HepG2 (cell line): ENCODE results near the gene CSRNP3. TPM values are rescaled to one million over a fixed set of nuclear protein-coding genes. Genes with fewer than 3 reads are reported as not detected.

Experiments used
- ATAC-seq: fragments of 200-7000 bp; cut with Tn5 transposase; 3 replicates; pipeline ENCODE4 v1.9.1; 2020; ENCODE audit warnings: mild to moderate bottlenecking, moderate library complexity
- BruUV-seq: library from RNA; stranded (reverse); fragments of 400-500 nt; replicated peaks from 2 replicates; lab custom pipeline; 2021; lab: Mats Ljungman, UMichigan
- CTCF ChIA-PET: fragments of 300-600 bp; formaldehyde crosslinking; extraction: SDS; loops from one replicate; lab custom pipeline; 2021; ENCODE audit warnings: low total read pairs, inconsistent platforms, low intra/inter-chr PET ratio; lab: Yijun Ruan, JAX
- POLR2A ChIA-PET: fragments of 350-600 bp; sonication (Branson Sonifier 250); formaldehyde crosslinking; loops from one replicate; lab custom pipeline; 2020; ENCODE audit warnings: antibody characterized with exemption, inconsistent platforms; lab: Yijun Ruan, JAX
- DNase-seq: peaks from one replicate; pipeline ENCODE4 v3.0.0-alpha.2; 2015; ENCODE audit warnings: low spot score
- FAIRE-seq: peaks from 3 replicates; lab custom pipeline; 2011; peaks lifted over from hg19 to GRCh38; lab: Jason Lieb, UNC
- H2AFZ ChIP-seq: one replicate; pipeline ENCODE4 v1.6.1; 2011; ENCODE audit warnings: low read length, inconsistent platforms
- H3K27ac ChIP-seq: fragments of 300-600 bp; 3 replicates; pipeline ENCODE4 v1.8.0; 2011; ENCODE audit warnings: mixed run types, mild to moderate bottlenecking, mixed read lengths, low read length, inconsistent platforms; ENCODE audit not compliant: insufficient read depth; ENCODE audit errors: extremely low read length
- H3K27me3 ChIP-seq, 2 experiments: fragments of 200-600 bp in 1 of 2; 2 replicates in 1 of 2; 3 replicates in 1 of 2; pipeline versions ENCODE4 v1.6.0 to v1.8.0; 2011; ENCODE audit warnings: low read length in 2 of 2, mild to moderate bottlenecking in 2 of 2, moderate library complexity in 2 of 2, inconsistent platforms in 1 of 2; ENCODE audit not compliant: insufficient read depth in 2 of 2, control insufficient read depth in 1 of 2
- H3K36me3 ChIP-seq, 2 experiments: fragments of 200-600 bp in 1 of 2; replicated peaks in 1 of 2; 2 replicates in 1 of 2; 3 replicates in 1 of 2; pipeline versions ENCODE4 v1.5.1 to v1.8.0; 2011; ENCODE audit warnings: low read length in 2 of 2, inconsistent platforms in 1 of 2; ENCODE audit not compliant: insufficient read depth in 2 of 2, control insufficient read depth in 1 of 2
- H3K4me1 ChIP-seq: 2 replicates; pipeline ENCODE4 v1.5.1; 2012; ENCODE audit warnings: low read length, inconsistent platforms; ENCODE audit not compliant: insufficient read depth
- H3K4me2 ChIP-seq: 2 replicates; pipeline ENCODE4 v1.6.0; 2011; ENCODE audit warnings: low read depth, low read length, inconsistent platforms
- H3K4me3 ChIP-seq, 3 experiments: fragments of 200-600 bp in 1 of 3; sonication (generic), shearing (Covaris generic) in 1 of 3; replicated peaks in 1 of 3; 2 replicates each; pipeline ENCODE4 v1.5.1; 2011 to 2016; ENCODE audit warnings: low read length in 3 of 3, inconsistent platforms in 2 of 3, low read depth in 2 of 3, mild to moderate bottlenecking in 2 of 3, control low read depth in 1 of 3, mixed read lengths in 1 of 3; ENCODE audit not compliant: insufficient read depth in 1 of 3
- H3K79me2 ChIP-seq: one replicate; pipeline ENCODE4 v1.6.1; 2011; ENCODE audit warnings: low read length, inconsistent platforms; ENCODE audit not compliant: insufficient read depth
- H3K9ac ChIP-seq: 2 replicates; pipeline ENCODE4 v1.6.0; 2011; ENCODE audit warnings: mild to moderate bottlenecking, low read depth, low read length, inconsistent platforms; ENCODE audit not compliant: insufficient read depth
- H3K9me3 ChIP-seq: 2 replicates; pipeline ENCODE4 v1.5.1; 2012; ENCODE audit warnings: mild to moderate bottlenecking, low read length
- H4K20me1 ChIP-seq: 2 replicates; pipeline ENCODE4 v1.6.0; 2011; ENCODE audit warnings: inconsistent platforms, mild to moderate bottlenecking, low read length, moderate library complexity; ENCODE audit not compliant: insufficient read depth
- ARID2 ChIP-seq: sonication (generic); formaldehyde crosslinking; IDR thresholded peaks from 2 replicates; pipeline ENCODE4 v1.8.1; 2022; ENCODE audit warnings: mild to moderate bottlenecking, missing genetic modification reagents, borderline replicate concordance
- CEBPB ChIP-seq: IDR thresholded peaks from 2 replicates; pipeline ENCODE4 v1.6.1; 2011; ENCODE audit warnings: low read depth, low read length, improper control_type of control experiment, borderline replicate concordance
- PRMT3 ChIP-seq: sonication (generic); formaldehyde crosslinking; IDR thresholded peaks from 2 replicates; pipeline ENCODE4 v1.8.1; 2022; ENCODE audit warnings: low read depth, mild to moderate bottlenecking, moderate library complexity, missing genetic modification reagents, borderline replicate concordance
- PTBP1 ChIP-seq: fragments of 200-400 bp; formaldehyde crosslinking; IDR thresholded peaks from 2 replicates; pipeline ENCODE4 v1.6.1; 2018; ENCODE audit warnings: low read length, low read depth; ENCODE audit not compliant: poor library complexity, severe bottlenecking
- RBAK ChIP-seq: sonication (generic); formaldehyde crosslinking; IDR thresholded peaks from 2 replicates; pipeline ENCODE4 v1.5.1; 2020; ENCODE audit warnings: mild to moderate bottlenecking, missing genetic modification reagents
- SP5 ChIP-seq: IDR thresholded peaks from 2 replicates; pipeline ENCODE4 v1.6.1; 2016; ENCODE audit warnings: low read depth, borderline replicate concordance
- SRSF1 ChIP-seq: fragments of 200-400 bp; formaldehyde crosslinking; optimal IDR thresholded peaks from 2 replicates; pipeline ENCODE3; 2017; ENCODE audit warnings: mild to moderate bottlenecking, low read depth, low read length, moderate library complexity
- ZNF337 ChIP-seq: sonication (generic); formaldehyde crosslinking; IDR thresholded peaks from 2 replicates; pipeline ENCODE4 v1.5.1; 2020; ENCODE audit warnings: missing genetic modification reagents, low read depth, mild to moderate bottlenecking, borderline replicate concordance
- ZNF816 ChIP-seq: sonication (generic); formaldehyde crosslinking; IDR thresholded peaks from 2 replicates; pipeline ENCODE4 v1.8.0; 2022; ENCODE audit warnings: missing genetic modification reagents, mild to moderate bottlenecking, borderline replicate concordance
- ZNF878 ChIP-seq: sonication (generic); formaldehyde crosslinking; IDR thresholded peaks from 2 replicates; pipeline ENCODE4 v1.8.1; 2023; ENCODE audit warnings: mild to moderate bottlenecking, missing genetic modification reagents, moderate library complexity
- WGBS: methylation state at CpG from one replicate; pipeline ENCODE4 v1.1.6; 2017; ENCODE audit warnings: low lambda C conversion rate; 5-methylcytosine and 5-hydroxymethylcytosine counted together
- in situ Hi-C: cut with HindIII; loops from 2 replicates; pipeline ENCODE4 v1.10.0; 2017; ENCODE audit warnings: low pct_unique_long_range_greater_than_20kb; ENCODE audit not compliant: extremely low pct_ligation_motif_present
- intact Hi-C: fragments of 100-400 bp; cut with micrococcal nuclease; formaldehyde crosslinking; loops from one replicate; pipeline ENCODE4 v1.10.0; 2022; ENCODE audit not compliant: unreplicated experiment
- polyA plus RNA-seq, 8 experiments: library from polyadenylated mRNA; depleted of rRNA in 3 of 8; stranded (reverse) in 7 of 8; unstranded in 1 of 8; fragments of >200 nt; fragmentation: Illumina TruSeq in 4 of 8; extraction: Trizol in 4 of 8; gene quantifications; 2 replicates each; pipeline versions ENCODE4 v1.2.1 to v1.2.3, GENCODE V29; 2011 to 2016; ENCODE audit warnings: low read depth in 4 of 8, missing spikeins in 1 of 8, mixed read lengths in 1 of 8; ENCODE audit not compliant: insufficient read depth in 1 of 8
- total RNA-seq, 5 experiments: library from RNA; depleted of rRNA; stranded (reverse); fragments of >200 nt; fragmentation: Illumina TruSeq; extraction: Trizol; gene quantifications; 2 replicates each; pipeline ENCODE4 v1.2.3, GENCODE V29; 2016; ENCODE audit warnings: low read depth in 1 of 5
- TF ChIP-seq, protein P1 (sequence below): sonication (generic); formaldehyde crosslinking; IDR thresholded peaks from 2 replicates; pipeline ENCODE4 v1.5.0; 2020; ENCODE audit warnings: missing genetic modification reagents
- TF ChIP-seq, protein P2 (sequence below): sonication (generic); formaldehyde crosslinking; IDR thresholded peaks from 2 replicates; pipeline ENCODE4 v1.9.0; 2021; ENCODE audit warnings: mild to moderate bottlenecking, missing genetic modification reagents
- TF ChIP-seq, protein P3 (sequence below): sonication (generic); formaldehyde crosslinking; IDR thresholded peaks from 2 replicates; pipeline ENCODE4 v1.4.0; 2020; ENCODE audit warnings: missing genetic modification reagents, borderline replicate concordance
- TF ChIP-seq, protein P4 (sequence below): sonication (generic); formaldehyde crosslinking; IDR thresholded peaks from 2 replicates; pipeline ENCODE4 v1.5.0; 2020; ENCODE audit warnings: missing genetic modification reagents

Gene CSRNP3
- total and polyA plus RNA-seq, 2 of the 13 experiments (the other 11 are each of a cell fraction or from before 2014, with no cell fraction given): not detected

DNA sequence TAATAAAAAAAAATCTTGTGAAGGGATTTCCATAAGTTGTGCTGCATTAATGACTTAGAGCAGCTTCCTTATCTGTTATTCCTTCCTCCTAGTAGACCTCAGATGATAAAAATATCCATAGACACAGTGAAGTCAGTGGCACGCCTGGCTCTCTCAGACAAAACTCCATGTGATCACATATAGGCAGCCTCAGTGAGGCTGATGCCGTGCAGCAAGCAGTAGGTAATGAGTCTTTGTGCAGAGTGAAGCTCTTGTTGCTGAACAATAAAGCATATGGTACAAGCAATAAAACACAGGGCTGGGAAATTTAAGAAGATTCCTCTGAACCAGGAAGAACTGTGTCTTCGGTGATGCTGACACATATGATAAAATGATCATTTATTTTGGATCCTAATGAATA is 102.7 kb downstream of the CSRNP3 start:
- POLR2A ChIA-PET: no interaction called here
- H3K27ac ChIP-seq: no peak overlapping the region

More for the DNA sequence above, 102.7 kb downstream of the CSRNP3 start:
- Histone ChIP-seq H3K4me2 (no peak overlapping the region), H4K20me1 (no peaks in the 10 kb centered on the region), H3K27me3 (no peaks in the 10 kb centered on the region), H3K36me3 (no peaks in the 10 kb centered on the region), H3K79me2 (no peaks in the 10 kb centered on the region), H3K4me3 (no peak overlapping the region), H3K9me3 (no peaks in the 10 kb centered on the region), H2AFZ (no peak overlapping the region), H3K4me1 (peaks cover 14% of the 10 kb centered on the region), H3K9ac (no peak overlapping the region)
- in situ Hi-C loops (no loop called here), intact Hi-C loops (loop anchor here (5.0 to 10.0 kb wide), 2 partner anchors 205 to 303 kb away; no protein-coding TSS in a partner anchor)
- ATAC-seq (peak; percentile 41; the same call in 2 of the 3 replicates), DNase-seq (no peak), FAIRE-seq (no peak)
- CTCF ChIA-PET: no interaction called here
- no TSS peak for BruUV-seq
- 15% methylated on average over 3 of the region's 3 CpGs for WGBS
- TF ChIP-seq, protein P1, sequence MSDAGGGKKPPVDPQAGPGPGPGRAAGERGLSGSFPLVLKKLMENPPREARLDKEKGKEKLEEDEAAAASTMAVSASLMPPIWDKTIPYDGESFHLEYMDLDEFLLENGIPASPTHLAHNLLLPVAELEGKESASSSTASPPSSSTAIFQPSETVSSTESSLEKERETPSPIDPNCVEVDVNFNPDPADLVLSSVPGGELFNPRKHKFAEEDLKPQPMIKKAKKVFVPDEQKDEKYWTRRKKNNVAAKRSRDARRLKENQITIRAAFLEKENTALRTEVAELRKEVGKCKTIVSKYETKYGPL (CRISPR knock-in tag): no peak
- TF ChIP-seq CEBPB (no peak), ZNF816 (no peak), ZNF878 (CRISPR knock-in tag) (no peak), ZNF337 (CRISPR knock-in tag) (no peak), ARID2 (CRISPR knock-in tag) (no peak), SP5 (CRISPR knock-in tag) (no peak), RBAK (no peak), PTBP1 (no peak), SRSF1 (no peak), PRMT3 (no peak)
- TF ChIP-seq, protein P2, sequence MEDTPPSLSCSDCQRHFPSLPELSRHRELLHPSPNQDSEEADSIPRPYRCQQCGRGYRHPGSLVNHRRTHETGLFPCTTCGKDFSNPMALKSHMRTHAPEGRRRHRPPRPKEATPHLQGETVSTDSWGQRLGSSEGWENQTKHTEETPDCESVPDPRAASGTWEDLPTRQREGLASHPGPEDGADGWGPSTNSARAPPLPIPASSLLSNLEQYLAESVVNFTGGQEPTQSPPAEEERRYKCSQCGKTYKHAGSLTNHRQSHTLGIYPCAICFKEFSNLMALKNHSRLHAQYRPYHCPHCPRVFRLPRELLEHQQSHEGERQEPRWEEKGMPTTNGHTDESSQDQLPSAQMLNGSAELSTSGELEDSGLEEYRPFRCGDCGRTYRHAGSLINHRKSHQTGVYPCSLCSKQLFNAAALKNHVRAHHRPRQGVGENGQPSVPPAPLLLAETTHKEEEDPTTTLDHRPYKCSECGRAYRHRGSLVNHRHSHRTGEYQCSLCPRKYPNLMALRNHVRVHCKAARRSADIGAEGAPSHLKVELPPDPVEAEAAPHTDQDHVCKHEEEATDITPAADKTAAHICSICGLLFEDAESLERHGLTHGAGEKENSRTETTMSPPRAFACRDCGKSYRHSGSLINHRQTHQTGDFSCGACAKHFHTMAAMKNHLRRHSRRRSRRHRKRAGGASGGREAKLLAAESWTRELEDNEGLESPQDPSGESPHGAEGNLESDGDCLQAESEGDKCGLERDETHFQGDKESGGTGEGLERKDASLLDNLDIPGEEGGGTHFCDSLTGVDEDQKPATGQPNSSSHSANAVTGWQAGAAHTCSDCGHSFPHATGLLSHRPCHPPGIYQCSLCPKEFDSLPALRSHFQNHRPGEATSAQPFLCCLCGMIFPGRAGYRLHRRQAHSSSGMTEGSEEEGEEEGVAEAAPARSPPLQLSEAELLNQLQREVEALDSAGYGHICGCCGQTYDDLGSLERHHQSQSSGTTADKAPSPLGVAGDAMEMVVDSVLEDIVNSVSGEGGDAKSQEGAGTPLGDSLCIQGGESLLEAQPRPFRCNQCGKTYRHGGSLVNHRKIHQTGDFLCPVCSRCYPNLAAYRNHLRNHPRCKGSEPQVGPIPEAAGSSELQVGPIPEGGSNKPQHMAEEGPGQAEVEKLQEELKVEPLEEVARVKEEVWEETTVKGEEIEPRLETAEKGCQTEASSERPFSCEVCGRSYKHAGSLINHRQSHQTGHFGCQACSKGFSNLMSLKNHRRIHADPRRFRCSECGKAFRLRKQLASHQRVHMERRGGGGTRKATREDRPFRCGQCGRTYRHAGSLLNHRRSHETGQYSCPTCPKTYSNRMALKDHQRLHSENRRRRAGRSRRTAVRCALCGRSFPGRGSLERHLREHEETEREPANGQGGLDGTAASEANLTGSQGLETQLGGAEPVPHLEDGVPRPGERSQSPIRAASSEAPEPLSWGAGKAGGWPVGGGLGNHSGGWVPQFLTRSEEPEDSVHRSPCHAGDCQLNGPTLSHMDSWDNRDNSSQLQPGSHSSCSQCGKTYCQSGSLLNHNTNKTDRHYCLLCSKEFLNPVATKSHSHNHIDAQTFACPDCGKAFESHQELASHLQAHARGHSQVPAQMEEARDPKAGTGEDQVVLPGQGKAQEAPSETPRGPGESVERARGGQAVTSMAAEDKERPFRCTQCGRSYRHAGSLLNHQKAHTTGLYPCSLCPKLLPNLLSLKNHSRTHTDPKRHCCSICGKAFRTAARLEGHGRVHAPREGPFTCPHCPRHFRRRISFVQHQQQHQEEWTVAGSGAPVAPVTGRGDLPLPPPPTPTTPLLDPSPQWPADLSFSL (CRISPR knock-in tag): no peak
- TF ChIP-seq, protein P3, sequence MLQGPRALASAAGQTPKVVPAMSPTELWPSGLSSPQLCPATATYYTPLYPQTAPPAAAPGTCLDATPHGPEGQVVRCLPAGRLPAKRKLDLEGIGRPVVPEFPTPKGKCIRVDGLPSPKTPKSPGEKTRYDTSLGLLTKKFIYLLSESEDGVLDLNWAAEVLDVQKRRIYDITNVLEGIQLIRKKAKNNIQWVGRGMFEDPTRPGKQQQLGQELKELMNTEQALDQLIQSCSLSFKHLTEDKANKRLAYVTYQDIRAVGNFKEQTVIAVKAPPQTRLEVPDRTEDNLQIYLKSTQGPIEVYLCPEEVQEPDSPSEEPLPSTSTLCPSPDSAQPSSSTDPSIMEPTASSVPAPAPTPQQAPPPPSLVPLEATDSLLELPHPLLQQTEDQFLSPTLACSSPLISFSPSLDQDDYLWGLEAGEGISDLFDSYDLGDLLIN (CRISPR knock-in tag): no peak
- TF ChIP-seq, protein P4, sequence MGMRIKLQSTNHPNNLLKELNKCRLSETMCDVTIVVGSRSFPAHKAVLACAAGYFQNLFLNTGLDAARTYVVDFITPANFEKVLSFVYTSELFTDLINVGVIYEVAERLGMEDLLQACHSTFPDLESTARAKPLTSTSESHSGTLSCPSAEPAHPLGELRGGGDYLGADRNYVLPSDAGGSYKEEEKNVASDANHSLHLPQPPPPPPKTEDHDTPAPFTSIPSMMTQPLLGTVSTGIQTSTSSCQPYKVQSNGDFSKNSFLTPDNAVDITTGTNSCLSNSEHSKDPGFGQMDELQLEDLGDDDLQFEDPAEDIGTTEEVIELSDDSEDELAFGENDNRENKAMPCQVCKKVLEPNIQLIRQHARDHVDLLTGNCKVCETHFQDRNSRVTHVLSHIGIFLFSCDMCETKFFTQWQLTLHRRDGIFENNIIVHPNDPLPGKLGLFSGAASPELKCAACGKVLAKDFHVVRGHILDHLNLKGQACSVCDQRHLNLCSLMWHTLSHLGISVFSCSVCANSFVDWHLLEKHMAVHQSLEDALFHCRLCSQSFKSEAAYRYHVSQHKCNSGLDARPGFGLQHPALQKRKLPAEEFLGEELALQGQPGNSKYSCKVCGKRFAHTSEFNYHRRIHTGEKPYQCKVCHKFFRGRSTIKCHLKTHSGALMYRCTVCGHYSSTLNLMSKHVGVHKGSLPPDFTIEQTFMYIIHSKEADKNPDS (CRISPR knock-in tag): no peak
